ENCODE results near the gene MTARC1. TPM values are rescaled to one million over a fixed set of nuclear protein-coding genes. Genes with fewer than 3 reads are reported as not detected.

MTARC1 gene
- total and polyA plus RNA-seq, 10 of the 15 experiments (the other 5 are each of a cell fraction or from before 2014, with no cell fraction given): 0.23 to 1.5 (median 0.48) TPM

DNA sequence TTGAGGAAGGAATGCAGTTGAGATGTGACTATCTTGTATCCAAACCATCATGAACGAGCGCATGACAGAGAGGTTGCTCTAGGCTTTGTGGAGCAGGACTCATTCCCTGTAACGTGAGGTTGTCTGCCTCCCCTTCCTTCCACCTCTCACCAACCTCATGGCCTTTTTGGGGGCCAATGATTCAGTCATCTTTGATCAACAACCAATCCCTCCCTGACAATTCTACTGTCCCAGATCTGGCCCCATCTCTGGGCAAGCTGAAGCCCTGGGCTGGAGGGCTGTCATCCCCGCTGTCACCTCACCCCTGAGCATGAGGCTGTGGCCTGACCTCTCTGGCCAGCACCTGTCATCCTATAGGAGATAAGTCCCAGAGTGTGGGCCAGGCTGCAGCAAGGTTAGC is 19.7 kb downstream of the MTARC1 start:
- no peak overlapping the region for H2AFZ ChIP-seq (ENCODE audit: control insufficient read depth, low read depth, low read length)
- no peaks in the 10 kb centered on the region for H3K4me1 ChIP-seq (ENCODE audit: control insufficient read depth, insufficient read depth, low read length)
- H3K4me2 ChIP-seq (ENCODE audit: control insufficient read depth, insufficient read depth): no peak overlapping the region
- no TSS peak for BruUV-seq (replicated peaks)
- intact Hi-C loops (cut with micrococcal nuclease; ENCODE audit: unreplicated experiment): no loop called here
- H3K9ac ChIP-seq (ENCODE audit: control insufficient read depth, insufficient read depth, low read length): no peak overlapping the region
- ChIA-PET CTCF (no interaction called here), SMC1A (ENCODE audit: uncharacterized antibody, unreplicated experiment) (interaction anchor here (0.9 to 1.3 kb wide), 2 partner anchors 397 to 427 kb away, joined by 3 read pairs; no protein-coding TSS in a partner anchor), RAD21 (ENCODE audit: unreplicated experiment) (no interaction called here), POLR2A (no interaction called here)
- H3K9me3 ChIP-seq (replicated peaks; ENCODE audit: control insufficient read depth, insufficient read depth, low read length): no peaks in the 10 kb centered on the region
- FAIRE-seq (no peak), DNase-seq (ENCODE audit: low read depth, low spot score) (no peak), ATAC-seq (no peak)
- no peak for TF ChIP-seq IKZF2 (IDR thresholded peaks at IDR 0.05)
- TF ChIP-seq, protein P1, sequence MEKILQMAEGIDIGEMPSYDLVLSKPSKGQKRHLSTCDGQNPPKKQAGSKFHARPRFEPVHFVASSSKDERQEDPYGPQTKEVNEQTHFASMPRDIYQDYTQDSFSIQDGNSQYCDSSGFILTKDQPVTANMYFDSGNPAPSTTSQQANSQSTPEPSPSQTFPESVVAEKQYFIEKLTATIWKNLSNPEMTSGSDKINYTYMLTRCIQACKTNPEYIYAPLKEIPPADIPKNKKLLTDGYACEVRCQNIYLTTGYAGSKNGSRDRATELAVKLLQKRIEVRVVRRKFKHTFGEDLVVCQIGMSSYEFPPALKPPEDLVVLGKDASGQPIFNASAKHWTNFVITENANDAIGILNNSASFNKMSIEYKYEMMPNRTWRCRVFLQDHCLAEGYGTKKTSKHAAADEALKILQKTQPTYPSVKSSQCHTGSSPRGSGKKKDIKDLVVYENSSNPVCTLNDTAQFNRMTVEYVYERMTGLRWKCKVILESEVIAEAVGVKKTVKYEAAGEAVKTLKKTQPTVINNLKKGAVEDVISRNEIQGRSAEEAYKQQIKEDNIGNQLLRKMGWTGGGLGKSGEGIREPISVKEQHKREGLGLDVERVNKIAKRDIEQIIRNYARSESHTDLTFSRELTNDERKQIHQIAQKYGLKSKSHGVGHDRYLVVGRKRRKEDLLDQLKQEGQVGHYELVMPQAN (conservative IDR thresholded peaks at IDR 0.05): no peak
- no peak for TF ChIP-seq SMC3 (IDR thresholded peaks at IDR 0.05; ENCODE audit: borderline replicate concordance, low read length)
- no peak for TF ChIP-seq BMI1 (IDR thresholded peaks at IDR 0.05; ENCODE audit: borderline replicate concordance)
- no peaks in the 10 kb centered on the region for H3K79me2 ChIP-seq (ENCODE audit: control insufficient read depth, insufficient read depth, low read length)
- H3K36me3 ChIP-seq (ENCODE audit: control insufficient read depth in 2 of 2, insufficient read depth in 2 of 2, low read length in 1 of 2): no peaks in the 10 kb centered on the region
- H3K27ac ChIP-seq (ENCODE audit: control insufficient read depth, insufficient read depth): no peak overlapping the region
- in situ Hi-C loops (cut with MboI): no loop called here
- H4K20me1 ChIP-seq (ENCODE audit: control insufficient read depth, insufficient read depth): no peaks in the 10 kb centered on the region
- H3K27me3 ChIP-seq (replicated peaks in 1 of 2; ENCODE audit: control insufficient read depth in 2 of 2, insufficient read depth in 2 of 2, low read length in 1 of 2): no peaks in the 10 kb centered on the region; a peak in 1 of 4 replicates
- H3K4me3 ChIP-seq: no peak overlapping the region
- 53% methylated on average over 4 of the region's 4 CpGs for WGBS (ENCODE audit: insufficient coverage, insufficient replicate concordance, low lambda C conversion rate, missing lambda C conversion rate)

DNA sequence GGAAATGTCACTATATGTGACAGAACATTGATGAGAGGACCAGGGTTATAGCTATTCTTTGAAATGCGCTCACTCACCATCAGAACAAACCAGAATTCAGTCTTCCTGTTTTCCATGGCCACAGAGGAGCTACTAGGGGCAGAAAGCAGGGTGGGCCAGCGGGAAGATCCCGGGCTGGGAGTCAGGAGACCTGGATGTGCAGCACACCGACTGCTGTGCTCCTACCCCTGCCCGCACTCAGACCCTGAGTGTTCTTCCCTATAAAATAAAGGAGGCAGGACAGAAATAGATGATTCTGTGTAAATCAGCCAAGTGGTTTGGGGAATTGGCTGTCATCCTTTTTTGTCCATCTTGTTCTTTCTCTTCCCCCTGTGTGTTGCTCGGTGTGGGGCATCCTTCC is 21.0 kb downstream of the MTARC1 start:
- H3K4me2 ChIP-seq (ENCODE audit: control insufficient read depth, insufficient read depth): no peak overlapping the region
- no peaks in the 10 kb centered on the region; a peak in 1 of 4 replicates for H3K27me3 ChIP-seq (replicated peaks in 1 of 2; ENCODE audit: control insufficient read depth in 2 of 2, insufficient read depth in 2 of 2, low read length in 1 of 2)
- no peak overlapping the region for H3K27ac ChIP-seq (ENCODE audit: control insufficient read depth, insufficient read depth)
- 45% methylated on average over 6 of the region's 6 CpGs for WGBS (ENCODE audit: insufficient coverage, insufficient replicate concordance, low lambda C conversion rate, missing lambda C conversion rate)
- SMC1A ChIA-PET (ENCODE audit: uncharacterized antibody, unreplicated experiment): interaction anchor here (0.6 kb wide), 1 partner anchor 1597 kb away, joined by 3 read pairs; no protein-coding TSS in a partner anchor
- RAD21 ChIA-PET (ENCODE audit: unreplicated experiment): interaction anchor here (1.5 kb wide), 1 partner anchor 628 kb away, joined by 4 read pairs; no protein-coding TSS in a partner anchor
- no peak overlapping the region for H3K9ac ChIP-seq (ENCODE audit: control insufficient read depth, insufficient read depth, low read length)
- in situ Hi-C loops (cut with MboI): no loop called here
- intact Hi-C loops (cut with micrococcal nuclease; ENCODE audit: unreplicated experiment): no loop called here
- H2AFZ ChIP-seq (ENCODE audit: control insufficient read depth, low read depth, low read length): no peak overlapping the region
- no peak overlapping the region for H3K4me3 ChIP-seq
- BruUV-seq (replicated peaks): no TSS peak
- CTCF ChIA-PET: interaction anchor here (1.0 to 5.6 kb wide), 5 partner anchors 9 to 627 kb away, joined by 3 to 45 read pairs (median 3); partner anchors contain the start of gene MTARC1
- DNase-seq (ENCODE audit: low read depth, low spot score) (no peak), FAIRE-seq (no peak), ATAC-seq (no peak)
- POLR2A ChIA-PET: interaction anchor here (0.6 kb wide), 1 partner anchor 186 kb away, joined by 3 read pairs; no protein-coding TSS in a partner anchor
- TF ChIP-seq HDGF (IDR thresholded peaks at IDR 0.05) (no peak), SREBF2 (IDR thresholded peaks at IDR 0.05; ENCODE audit: low read length) (no peak), POLR2A (IDR thresholded peaks at IDR 0.05; ENCODE audit: low read depth, low read length) (no peak)
- TF ChIP-seq, protein P2, sequence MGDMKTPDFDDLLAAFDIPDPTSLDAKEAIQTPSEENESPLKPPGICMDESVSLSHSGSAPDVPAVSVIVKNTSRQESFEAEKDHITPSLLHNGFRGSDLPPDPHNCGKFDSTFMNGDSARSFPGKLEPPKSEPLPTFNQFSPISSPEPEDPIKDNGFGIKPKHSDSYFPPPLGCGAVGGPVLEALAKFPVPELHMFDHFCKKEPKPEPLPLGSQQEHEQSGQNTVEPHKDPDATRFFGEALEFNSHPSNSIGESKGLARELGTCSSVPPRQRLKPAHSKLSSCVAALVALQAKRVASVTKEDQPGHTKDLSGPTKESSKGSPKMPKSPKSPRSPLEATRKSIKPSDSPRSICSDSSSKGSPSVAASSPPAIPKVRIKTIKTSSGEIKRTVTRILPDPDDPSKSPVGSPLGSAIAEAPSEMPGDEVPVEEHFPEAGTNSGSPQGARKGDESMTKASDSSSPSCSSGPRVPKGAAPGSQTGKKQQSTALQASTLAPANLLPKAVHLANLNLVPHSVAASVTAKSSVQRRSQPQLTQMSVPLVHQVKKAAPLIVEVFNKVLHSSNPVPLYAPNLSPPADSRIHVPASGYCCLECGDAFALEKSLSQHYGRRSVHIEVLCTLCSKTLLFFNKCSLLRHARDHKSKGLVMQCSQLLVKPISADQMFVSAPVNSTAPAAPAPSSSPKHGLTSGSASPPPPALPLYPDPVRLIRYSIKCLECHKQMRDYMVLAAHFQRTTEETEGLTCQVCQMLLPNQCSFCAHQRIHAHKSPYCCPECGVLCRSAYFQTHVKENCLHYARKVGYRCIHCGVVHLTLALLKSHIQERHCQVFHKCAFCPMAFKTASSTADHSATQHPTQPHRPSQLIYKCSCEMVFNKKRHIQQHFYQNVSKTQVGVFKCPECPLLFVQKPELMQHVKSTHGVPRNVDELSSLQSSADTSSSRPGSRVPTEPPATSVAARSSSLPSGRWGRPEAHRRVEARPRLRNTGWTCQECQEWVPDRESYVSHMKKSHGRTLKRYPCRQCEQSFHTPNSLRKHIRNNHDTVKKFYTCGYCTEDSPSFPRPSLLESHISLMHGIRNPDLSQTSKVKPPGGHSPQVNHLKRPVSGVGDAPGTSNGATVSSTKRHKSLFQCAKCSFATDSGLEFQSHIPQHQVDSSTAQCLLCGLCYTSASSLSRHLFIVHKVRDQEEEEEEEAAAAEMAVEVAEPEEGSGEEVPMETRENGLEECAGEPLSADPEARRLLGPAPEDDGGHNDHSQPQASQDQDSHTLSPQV (IDR thresholded peaks at IDR 0.05): no peak
- H4K20me1 ChIP-seq (ENCODE audit: control insufficient read depth, insufficient read depth): no peaks in the 10 kb centered on the region
- no peaks in the 10 kb centered on the region for H3K9me3 ChIP-seq (replicated peaks; ENCODE audit: control insufficient read depth, insufficient read depth, low read length)
- no peaks in the 10 kb centered on the region for H3K36me3 ChIP-seq (ENCODE audit: control insufficient read depth in 2 of 2, insufficient read depth in 2 of 2, low read length in 1 of 2)
- no peaks in the 10 kb centered on the region for H3K79me2 ChIP-seq (ENCODE audit: control insufficient read depth, insufficient read depth, low read length)
- H3K4me1 ChIP-seq (ENCODE audit: control insufficient read depth, insufficient read depth, low read length): no peaks in the 10 kb centered on the region

Data from GM12878 (cell line).